ENCODE measurements around the gene SEMA6B.

SEMA6B gene

DNA sequence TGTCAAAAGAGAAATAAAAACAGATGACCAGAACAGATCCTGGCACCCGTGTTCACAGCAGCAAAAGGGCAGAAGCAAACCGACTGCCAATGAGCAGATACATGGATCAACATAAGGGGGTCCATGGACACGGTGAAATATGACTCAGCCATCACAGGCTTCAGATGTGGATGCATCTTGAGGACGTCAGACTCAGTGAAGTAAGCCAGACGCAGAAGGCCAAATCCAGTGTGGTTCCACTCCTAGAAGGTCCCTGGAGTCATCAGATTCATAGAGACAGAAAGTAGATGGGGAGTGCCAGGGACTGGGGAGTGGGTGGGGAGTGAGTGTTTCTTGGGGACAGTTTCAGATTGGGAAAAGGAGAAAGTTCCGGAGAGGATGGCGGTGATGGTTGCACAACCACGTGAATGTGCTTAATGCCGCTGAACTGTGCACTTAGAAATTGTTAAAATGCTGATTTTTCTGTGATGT lies 28.8 kb upstream of the SEMA6B start:
- no peak for DNase-seq (ENCODE audit: low read depth)

DNA sequence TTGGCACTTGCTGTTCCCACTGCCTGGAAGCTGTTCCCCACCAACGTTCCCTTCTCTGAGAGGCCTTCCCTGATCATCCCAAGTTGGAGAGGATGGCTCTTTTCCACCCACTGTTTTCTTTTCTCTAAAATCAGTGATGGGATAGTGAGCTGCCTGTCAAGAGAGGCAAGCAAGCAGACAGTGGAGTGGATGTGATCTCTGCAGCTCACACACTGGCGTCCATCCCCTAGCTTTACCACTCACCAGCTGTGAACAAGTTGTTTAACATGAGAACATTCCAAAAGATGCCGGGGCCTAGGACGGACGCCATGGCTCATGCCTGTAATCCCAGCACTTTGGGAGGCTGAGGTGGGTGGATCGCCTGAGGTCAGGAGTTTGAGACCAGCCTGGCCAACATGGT lies 28.0 kb upstream of the SEMA6B start:
- DNase-seq (ENCODE audit: low read depth) = no peak

DNA sequence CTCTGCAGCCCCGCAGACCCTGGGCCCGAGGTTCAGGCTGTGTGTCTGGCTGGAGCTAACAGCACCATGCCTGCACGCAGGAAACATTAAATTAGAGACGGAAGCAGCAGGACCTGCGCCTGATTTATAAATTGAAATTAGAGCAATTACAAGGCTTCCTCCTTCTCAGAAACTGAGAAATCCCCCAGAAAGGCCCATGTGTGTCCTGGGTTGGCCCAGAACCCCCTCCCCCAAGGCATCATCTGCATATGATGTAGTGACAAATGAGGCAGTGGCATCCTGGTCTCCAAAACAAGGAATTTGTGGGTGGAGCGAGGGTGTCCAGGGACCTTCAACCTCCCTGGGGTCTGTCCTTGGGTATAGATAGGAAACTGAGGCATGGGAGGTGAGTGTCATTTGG lies 27.2 kb upstream of the SEMA6B start:
- no peak for DNase-seq (ENCODE audit: low read depth)

DNA sequence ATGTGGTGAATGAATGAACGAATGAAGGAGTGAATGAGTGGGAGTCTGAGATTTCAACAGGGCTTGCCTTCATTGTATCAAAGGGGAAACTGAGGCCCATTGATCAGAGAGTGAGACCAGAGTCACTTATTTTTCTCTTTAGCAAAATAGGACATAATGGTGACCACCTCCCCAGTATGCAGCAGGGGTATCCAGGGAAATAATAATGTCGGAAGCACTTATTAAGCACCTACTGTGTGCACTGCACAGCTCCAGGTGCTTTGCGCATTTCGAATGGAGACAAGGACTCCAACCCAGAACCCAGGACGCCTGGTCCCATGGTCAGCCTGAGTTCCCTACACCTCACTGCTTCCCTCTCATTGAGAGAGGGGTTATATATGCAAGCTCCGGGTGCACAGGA lies 26.8 kb upstream of the SEMA6B start:
- DNase-seq (ENCODE audit: low read depth) = no peak

DNA sequence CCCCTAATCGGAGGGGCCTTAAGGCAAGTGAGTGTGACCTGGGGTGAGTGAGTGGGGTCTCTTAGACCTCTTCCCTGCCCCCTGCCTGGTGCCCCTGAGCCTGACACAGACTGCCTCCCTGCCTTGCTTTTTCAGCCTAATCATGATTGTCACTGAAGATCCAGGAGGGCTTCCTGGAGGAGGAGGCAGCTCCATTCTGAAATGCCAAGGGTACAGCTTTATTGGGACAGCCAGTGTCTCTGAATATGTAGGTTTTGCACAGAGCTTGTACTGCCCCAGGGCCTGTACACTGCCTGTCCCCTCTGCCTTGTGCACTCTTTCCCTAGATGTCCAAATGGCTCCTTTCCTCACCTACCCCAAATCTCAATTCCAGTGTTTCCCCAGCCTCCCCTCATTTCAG lies 26.1 kb upstream of the SEMA6B start:
- DNase-seq (ENCODE audit: low read depth) = no peak

DNA sequence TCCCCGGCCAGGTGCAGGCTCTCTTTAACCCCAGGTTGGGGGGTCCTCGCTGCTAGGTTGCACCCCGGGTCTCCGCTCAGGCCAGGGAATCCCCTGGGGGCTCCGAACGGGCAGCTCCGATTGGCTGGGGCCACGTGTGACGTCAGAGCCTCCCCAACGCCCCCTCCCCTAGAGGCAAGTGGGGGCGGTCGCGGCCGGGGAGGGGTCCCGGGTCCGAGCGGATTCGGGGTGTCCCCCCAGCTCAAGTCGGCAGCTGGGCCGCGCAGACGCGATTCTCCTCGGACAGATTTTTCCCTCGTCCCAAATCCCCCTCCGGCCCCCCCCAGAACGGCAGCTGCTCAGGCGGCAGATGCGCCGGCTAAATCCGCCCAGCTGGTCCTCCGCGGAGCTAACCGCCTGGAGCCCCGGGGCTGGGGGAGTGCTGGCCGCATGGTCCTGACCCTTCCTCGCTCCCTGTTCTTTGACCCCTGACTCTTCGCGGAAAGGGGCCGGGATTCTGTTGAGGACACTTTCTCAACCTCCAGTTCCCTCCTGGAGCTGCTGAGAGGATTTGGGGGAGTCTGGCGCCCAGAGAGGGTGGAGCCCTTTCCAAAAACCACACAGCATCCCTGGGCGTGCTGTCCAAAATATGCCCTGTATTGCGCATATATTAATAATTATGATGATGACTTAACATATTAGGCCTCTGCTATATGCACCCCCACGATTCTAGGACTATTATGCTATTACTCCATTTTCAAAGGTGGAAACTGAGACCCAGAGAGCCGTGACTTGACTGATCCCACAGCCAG lies 25.4 kb upstream of the SEMA6B start:
- DNase-seq (ENCODE audit: low read depth) = no peak

DNA sequence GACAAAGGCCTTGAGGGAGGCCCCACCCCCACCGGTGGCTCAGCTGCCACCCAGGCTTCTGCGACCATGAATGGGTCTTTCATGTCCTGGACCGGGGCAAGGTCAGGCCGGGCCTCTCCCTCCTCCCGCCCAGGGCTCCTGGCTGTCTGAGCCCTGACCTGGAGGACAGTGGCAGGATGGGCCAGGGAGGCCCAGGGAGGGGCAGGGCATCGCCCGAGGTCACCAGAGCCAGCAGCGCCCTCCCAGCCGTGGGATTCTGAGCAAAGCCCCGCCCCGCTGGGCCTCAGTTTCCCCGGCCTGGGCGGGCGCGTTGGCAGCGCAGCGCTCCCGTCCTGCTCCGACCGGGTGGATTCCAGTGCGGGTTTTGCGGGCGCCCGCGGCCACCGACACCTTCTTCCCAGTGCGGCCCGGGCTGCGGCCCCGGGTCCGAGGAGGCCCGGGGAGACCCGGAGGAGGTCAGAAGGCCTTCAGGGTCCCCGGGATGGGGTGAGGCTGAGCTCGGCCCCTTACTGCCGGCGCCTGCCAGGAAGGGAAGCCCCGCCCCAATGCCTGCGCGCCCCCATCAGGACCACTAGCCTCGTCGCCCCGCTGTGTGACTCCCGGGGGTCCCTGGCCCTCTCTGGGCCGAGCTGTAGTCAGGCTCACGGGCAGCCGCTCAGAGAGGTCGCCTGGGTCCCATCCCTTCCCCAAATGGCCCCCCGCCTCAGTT lies 24.6 kb upstream of the SEMA6B start:
- no peak for DNase-seq (ENCODE audit: low read depth)

DNA sequence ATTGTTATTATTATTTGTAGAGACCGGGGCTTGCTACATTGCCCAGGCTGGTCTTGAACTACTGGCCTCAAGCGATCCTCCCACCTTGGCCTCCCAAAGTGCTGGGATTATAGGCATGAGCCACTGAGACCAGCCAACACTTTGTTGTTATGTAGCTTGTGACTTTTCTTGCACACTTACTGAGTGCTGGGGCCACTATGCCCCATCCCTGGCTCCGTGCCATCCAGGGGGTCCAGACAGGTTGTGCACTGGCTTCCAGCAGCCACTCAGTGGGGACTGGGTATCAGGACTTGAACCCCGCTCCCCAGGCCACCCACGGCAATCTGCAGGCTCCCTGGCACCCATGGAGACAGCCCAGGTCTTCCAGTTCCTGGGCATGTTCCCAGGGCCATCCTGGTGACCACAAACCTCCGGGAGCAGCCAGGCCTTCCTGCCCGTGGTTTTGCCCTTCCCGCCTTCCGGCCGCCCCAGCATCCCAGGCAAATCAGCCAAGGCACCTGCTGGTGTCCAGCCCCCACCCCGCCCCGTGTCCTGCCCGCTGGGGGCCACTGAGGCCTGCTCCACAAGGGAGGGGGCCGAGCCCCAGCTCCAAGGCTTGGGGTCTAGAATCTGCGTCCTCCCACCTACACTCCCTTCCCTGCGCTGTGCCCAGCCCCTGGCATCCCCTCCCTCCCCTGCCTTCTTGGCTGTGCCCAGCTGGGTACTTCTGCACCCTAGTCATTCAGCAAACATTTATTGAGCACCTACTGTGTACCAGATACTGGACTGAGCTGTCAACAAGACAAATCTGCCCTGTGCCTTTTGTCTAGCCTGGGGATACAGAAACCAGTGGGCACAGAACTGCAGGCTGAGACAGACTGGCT lies 23.7 kb upstream of the SEMA6B start:
- no peak for DNase-seq (ENCODE audit: low read depth)

DNA sequence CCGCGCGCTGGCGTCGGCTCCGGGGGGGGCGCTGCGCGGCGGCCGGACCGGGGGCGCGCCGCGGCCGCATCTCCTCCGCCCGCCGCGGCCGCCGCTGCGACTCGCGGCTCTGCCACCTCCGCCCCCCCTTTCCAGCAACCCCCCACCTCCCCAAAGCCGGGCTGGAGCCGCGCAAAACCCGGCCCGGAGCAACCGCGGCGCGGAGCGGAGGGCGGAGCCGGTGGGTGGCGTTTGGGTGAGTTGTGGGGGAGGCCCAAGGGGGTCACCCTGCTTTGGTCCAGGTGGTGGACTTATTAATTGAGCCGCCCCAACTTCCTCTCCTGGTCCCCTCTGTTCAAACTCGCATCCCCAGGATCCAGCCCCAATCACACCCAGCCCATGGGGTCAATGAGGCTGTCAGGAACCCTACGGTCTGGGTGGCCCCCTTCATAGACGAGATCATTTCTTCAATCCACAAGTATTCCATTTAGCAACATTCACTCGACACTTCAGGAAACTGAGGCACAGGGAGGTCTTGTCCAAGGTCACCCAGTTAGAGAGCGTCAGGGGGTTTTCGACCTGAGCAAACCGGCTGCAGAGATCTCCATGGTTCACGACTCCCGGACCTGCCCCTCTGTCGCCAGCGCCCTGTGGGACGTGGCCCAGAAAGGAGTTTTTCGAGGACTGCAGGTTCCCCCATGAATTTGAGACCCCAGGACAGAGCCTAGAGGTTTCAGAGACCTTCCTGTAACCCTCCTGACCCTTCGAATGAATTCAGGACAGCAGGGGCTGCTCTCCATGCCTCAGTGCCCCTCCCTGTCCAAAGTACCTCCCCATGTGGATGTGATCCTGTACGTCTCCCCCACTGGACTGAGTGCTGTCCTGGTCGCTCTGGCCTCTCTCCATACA lies 22.4 kb upstream of the SEMA6B start:
- no peak for DNase-seq (ENCODE audit: low read depth)

DNA sequence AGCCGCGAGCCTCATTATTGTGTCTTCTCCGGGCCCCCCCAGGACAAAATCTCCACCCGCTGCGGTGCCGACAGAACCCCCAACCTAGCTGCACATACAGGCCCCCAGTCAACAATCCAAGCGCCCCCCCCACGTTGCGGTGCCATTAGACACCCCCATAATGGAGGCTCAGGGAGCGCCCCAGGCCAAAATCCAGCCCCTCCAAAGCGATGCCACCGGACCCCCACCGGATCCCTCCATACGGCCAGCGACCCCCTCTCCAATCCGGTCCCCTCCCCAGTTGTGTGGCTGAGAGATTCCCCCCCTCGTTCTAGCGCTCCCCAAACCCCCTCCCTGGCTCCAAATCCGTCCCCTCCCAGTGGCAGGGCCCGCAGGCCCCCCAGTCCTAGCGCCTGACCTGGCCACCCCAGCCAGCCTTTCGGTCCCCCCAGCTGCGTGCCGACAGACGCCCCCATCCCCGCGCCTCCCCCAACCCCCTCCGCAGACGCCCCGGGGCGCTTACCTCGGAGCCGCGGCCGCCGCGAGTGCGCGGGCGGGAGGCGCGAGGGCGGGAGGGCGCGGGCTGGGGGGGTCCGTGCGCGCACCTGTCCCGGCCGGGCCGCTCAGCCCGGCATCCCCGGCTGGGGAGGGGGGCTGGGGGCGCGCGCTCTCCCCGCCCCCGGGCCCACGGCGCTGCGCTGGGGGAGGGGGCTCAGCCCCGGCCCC lies 21.6 kb upstream of the SEMA6B start:
- no peak for DNase-seq (ENCODE audit: low read depth)

DNA sequence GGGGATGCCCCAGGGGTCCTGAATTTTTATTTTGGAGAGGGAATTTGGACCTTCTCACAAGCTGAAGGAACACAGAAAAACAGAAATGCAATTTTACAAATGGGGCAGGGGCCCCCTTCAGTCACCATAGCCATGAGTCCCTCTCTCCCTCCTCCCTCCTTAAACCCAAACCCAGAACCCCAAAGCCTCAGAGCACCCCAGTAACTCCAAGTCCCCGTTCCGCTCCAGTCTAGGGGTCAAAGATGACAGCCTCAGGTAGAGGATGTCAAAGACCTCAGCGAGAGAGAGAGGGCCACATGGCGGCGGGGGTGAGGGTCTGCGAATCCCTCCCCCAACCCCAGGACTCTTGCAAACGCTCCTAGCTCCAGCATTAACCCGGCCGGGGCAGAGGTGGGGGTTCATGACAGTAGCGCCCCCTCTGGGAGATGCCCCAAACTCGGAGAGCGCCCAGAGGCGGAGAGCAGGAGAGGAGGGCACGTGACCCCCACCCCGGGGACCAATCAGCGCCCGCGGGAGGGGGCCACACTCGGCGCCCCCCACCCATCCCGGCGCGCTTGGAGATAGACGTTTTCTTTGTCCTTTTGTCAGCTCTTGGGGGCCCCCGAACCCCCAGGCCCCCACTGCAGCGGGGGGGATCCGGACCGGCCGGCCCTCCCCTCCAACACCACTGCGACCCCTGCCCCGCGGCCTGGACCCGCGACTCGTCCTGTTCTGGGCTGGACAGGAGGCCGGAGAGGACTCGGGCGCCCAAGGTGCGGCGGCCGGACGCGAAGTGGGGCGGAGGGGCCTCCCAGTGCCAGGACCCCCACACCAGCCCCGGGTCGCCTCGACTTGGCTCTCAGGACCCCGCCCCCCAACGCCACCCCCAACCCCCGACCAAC lies 20.8 kb upstream of the SEMA6B start:
- no peak for DNase-seq (ENCODE audit: low read depth)

DNA sequence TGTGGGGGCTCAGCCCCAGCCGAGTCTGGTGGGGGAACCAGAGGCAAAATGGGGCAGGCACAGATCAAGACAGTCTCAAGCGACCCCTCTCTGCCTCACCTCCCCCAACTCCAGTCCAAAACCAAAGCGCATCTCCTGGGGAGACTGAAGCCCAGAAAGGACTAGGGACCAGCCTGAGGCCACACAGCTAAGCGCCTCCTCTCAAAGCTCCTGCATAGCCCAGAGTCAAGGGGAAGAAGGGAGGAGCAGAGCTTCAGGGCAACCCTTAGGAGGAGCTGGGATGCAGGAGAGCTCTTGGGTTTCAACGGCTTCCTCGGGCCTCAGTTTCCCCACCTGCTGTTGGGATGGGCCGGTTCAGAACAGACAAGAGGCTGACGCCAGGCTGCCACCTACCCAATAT lies 19.9 kb upstream of the SEMA6B start:
- DNase-seq (ENCODE audit: low read depth) = no peak

DNA sequence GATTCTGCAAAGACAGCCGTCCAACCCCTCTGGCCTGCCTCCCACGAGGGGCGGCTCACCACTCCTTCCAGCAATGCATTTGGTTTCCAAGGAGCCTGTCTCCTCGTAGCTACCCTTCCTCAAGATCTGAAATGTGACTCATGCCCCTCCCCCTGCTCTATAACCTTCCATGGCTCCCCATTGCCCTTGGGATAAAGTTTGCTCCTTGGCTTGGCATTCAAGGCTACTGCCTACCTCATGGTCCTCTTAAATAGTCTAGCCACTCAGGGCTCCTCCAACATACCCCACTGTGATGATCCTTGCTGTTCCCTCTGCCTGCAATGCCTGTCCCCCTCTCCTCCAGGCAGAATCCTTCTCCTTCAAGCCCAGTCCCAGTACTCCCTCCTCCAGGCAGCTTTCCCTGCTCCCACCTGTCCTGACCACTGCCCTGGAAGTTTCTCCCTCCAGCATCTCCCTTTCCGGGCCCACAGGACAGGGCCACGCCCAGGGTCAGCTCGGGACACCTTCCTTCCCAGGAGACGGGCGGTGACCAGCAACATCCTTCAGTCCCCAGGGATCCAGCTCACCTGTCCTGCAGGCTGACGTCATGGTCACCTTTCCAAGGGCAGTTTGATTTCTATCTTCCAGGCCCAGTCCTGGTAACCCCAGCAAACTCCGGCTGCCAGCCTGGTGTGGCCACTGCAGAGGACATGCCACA lies 19.2 kb upstream of the SEMA6B start:
- no peak for DNase-seq (ENCODE audit: low read depth)

DNA sequence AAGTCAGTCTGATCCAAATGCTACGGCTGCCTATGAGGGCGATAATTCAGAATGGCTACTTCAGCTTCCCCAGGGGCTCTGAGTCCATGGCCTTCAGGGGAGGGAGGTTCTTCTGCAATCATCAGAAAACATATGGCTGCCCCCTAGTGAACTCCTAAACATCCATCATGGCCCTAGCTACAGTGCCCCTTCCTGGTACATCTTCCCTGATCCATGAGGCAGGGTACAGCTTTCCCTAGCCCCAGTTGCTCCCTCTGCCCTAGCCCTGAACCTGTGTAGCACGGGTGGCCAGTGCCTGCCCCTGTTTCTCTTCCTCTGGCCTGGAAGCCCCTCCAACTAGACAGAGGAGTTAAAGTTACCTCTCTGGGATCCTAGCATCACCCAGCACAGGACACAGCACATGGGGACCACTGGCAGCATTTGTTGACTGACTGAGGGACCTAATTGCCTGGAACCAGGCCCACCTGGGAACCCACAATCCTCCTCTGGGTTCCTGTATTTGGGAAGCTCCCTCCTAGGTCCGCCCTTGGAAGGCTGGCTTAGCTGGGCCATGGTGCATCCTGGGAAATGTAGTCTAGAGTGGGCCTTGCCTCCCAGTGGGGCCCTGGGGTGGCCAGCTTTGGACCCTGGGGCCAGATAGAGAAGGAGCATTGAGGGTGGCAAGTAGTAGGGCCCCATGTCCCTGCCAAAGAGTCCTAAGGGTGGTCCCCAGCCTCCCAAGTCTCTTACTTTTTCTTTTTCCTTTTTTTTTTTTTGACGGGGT lies 17.7 kb upstream of the SEMA6B start:
- DNase-seq (ENCODE audit: low read depth) = no peak

DNA sequence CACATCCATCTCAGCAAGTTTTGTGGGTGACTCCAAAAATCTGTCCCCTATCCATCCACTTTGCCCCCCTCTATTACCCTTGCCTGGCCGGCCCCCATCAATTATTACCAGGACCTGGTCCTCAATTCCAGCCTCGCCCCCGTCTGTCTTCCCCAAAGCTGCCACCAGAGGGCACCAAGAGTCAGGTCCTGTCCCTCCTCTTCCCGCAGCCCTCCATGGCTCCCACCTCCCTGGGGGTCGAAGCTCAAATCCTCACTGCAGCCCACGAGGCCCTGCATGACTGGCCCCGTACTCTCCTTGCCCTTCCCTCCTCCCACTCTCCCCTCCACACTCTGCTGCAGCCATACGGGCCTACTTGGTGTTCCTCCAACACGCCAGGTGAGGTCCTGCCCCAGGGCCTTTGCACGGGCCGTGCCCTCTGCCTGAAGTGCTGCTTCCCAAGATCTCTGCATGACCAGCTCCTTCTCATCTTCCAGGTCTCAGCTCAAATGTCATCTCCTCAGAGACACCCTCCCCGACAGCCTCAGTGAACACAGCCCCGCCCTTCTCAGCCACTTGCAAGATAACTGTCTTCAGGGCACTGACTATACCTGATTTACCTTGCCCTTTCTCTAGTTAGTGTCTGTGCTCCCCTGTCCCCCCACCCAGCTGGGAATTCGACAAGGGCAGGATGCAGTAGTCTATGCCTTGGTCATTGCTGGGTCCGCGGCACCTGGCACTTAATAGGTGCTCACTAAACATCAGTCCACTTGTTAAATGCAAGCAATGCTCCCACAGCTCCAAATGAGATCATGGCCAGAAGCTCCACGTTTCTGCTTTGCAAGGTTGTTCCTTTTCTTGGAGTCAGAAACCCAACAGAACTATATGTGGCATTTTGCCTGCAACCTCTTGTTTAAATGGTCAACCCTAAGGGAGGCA lies 16.8 kb upstream of the SEMA6B start:
- DNase-seq (ENCODE audit: low read depth) = peak; percentile 34

DNA sequence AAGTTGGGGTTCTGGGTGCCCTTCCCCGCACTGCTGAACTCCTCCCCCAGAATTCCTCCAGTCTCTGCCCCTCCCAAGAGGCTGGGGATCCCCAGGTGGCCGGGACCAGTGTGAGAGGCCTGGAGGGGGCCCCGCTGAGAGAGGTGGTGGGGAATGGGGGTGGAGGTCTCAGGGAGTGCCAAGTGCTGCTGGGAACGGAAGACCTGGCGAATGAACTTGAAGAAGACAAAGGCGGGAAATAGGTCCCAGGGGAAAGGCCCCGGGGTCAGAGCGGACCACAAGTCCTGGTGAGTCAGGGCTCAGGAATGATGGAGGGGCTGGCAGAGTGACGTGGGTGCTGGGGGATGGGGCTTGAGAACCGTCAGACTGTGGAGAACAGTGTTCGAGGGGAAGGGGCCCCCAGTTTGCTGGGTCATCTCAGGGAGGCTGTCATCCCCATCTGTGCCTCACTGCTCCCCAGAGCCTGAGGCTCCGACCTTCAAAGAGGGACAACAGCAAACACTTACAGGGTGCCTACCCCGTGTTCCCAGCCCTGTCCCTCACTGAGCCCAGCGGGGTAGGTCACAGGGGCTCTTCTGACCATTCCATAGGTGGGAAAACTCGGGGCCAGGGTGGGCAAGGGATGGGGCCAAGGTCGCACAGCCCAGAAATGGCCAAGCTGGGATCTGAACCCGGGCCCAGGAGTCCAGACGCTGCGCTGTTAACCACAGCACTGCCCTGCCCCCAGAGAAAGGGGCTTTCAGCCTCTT lies 16.0 kb upstream of the SEMA6B start:
- DNase-seq (ENCODE audit: low read depth) = peak; percentile 96

DNA sequence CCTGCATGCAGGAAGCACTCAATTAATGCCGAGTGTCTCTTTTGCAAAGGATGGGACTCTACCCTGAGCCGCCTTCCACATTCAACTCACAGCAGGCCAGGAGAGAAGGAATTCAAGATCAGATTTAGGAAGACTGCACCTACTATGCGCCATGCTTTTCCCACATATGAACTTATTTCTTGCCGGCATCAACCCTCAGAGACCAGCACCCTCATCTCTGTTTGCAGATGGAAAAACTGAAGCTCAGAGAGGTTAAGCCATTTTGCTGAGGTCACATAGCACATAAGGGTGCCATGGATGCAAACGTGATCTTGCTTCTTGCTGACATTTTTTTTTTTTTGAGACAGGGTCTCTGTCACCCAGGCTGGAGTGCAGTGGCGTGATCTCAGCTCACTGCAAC lies 14.2 kb upstream of the SEMA6B start:
- no peak for DNase-seq (ENCODE audit: low read depth)
